SU-DHL-6 (cell line): ENCODE measurements around the gene ATRX.
"Not testable (repeated sequence)": the region's sequence is repeated elsewhere in the genome, so short reads cannot be mapped to it uniquely, and the experiment has no call there.

Experiments
- H2AFZ ChIP-seq: fragments of 200-600 bp; sonication (generic); 2 replicates; pipeline ENCODE4 v1.6.1; 2014; ENCODE audit warnings: low read depth, mild to moderate bottlenecking, moderate library complexity, mixed read lengths, antibody characterized with exemption, low read length; ENCODE audit not compliant: severe bottlenecking
- H3F3A ChIP-seq: fragments of 200-600 bp; shearing (Covaris generic); 2 replicates; pipeline ENCODE4 v1.6.0; 2016; ENCODE audit warnings: antibody characterized with exemption, mild to moderate bottlenecking; ENCODE audit not compliant: insufficient read depth
- H3K27ac ChIP-seq: fragments of 200-600 bp; sonication (generic); 2 replicates; pipeline ENCODE4 v1.5.1; 2016; ENCODE audit warnings: low read depth, mild to moderate bottlenecking, low read length, moderate library complexity, mixed read lengths
- H3K27me3 ChIP-seq: fragments of 200-600 bp; sonication (generic), shearing (Covaris generic); 2 replicates; pipeline ENCODE4 v1.6.0; 2014; ENCODE audit warnings: mild to moderate bottlenecking, low read length
- H3K36me3 ChIP-seq: fragments of 200-600 bp; sonication (generic); 2 replicates; pipeline ENCODE4 v1.6.1; 2014; ENCODE audit warnings: mild to moderate bottlenecking, low read length, mixed read lengths
- H3K4me2 ChIP-seq: fragments of 300-600, 200-600 bp; shearing (Covaris generic), sonication (generic); 2 replicates; pipeline ENCODE4 v1.6.0; 2014; ENCODE audit warnings: low read length, low read depth, mild to moderate bottlenecking; ENCODE audit not compliant: poor library complexity, severe bottlenecking
- H3K4me3 ChIP-seq: fragments of 200-600 bp; sonication (generic); 2 replicates; pipeline ENCODE4 v1.5.1; 2014; ENCODE audit warnings: antibody characterized with exemption, low read length, mild to moderate bottlenecking, mixed read lengths; ENCODE audit not compliant: insufficient read depth, poor library complexity, severe bottlenecking
- H3K79me2 ChIP-seq: fragments of 200-600 bp; sonication (generic); 2 replicates; pipeline ENCODE4 v1.6.1; 2014; ENCODE audit warnings: mild to moderate bottlenecking, low read length, moderate library complexity; ENCODE audit not compliant: insufficient read depth
- H3K9ac ChIP-seq: fragments of 200-600 bp; sonication (generic); 2 replicates; pipeline ENCODE4 v1.7.0; 2014; ENCODE audit warnings: mild to moderate bottlenecking, low read length
- H3K9me2 ChIP-seq: fragments of 200-600 bp; sonication (generic); replicated peaks from 2 replicates; pipeline ENCODE4 v1.6.1; 2014; ENCODE audit warnings: low read length; ENCODE audit not compliant: insufficient read depth
- H3K9me3 ChIP-seq: fragments of 200-600 bp; sonication (generic); 2 replicates; pipeline ENCODE4 v1.6.1; 2014; ENCODE audit warnings: low read length, mixed read lengths; ENCODE audit not compliant: insufficient read depth
- H4K20me1 ChIP-seq: fragments of 200-600 bp; sonication (generic); 2 replicates; pipeline ENCODE4 v1.6.1; 2014; ENCODE audit warnings: low read depth, mild to moderate bottlenecking, antibody characterized with exemption, low read length, moderate library complexity, mixed read lengths
- CTCF ChIP-seq: fragments of 200-600 bp; sonication (generic); IDR thresholded peaks from one replicate; pipeline ENCODE4 v1.5.1; 2017; ENCODE audit warnings: antibody characterized with exemption, mild to moderate bottlenecking, low read length, moderate library complexity; ENCODE audit not compliant: insufficient read depth, poor library complexity, severe bottlenecking
- EZH2phosphoT487 ChIP-seq: fragments of 200-600 bp; sonication (generic), shearing (Covaris generic); conservative IDR thresholded peaks from 2 replicates; pipeline ENCODE4 v1.6.1; 2018; ENCODE audit warnings: mild to moderate bottlenecking, antibody characterized with exemption, low read length, moderate library complexity, mixed read lengths

The ATRX gene

GRCh38 chrX:77556276-77556675 lies 229.7 kb downstream of the ATRX start:
- no peaks in the 10 kb centered on the region for H3K9me3 ChIP-seq
- no peak overlapping the region for H3K4me3 ChIP-seq
- TF ChIP-seq CTCF (no peak), EZH2phosphoT487 (no peak)
- no peaks in the 10 kb centered on the region for H3K79me2 ChIP-seq
- H3K9me2 ChIP-seq = no peaks in the 10 kb centered on the region
- no peak overlapping the region for H3K27ac ChIP-seq
- H2AFZ ChIP-seq = no peak overlapping the region
- no peaks in the 10 kb centered on the region; the same call in 1 of the 2 replicates for H3F3A ChIP-seq
- H3K4me2 ChIP-seq = no peak overlapping the region
- H3K36me3 ChIP-seq = no peaks in the 10 kb centered on the region
- H4K20me1 ChIP-seq = no peaks in the 10 kb centered on the region
- H3K27me3 ChIP-seq = no peaks in the 10 kb centered on the region
- H3K9ac ChIP-seq = no peak overlapping the region

- no peaks in the 10 kb centered on the region for H3K9me2 ChIP-seq
- no peaks in the 10 kb centered on the region for H3K27me3 ChIP-seq
- no peak overlapping the region for H3K4me2 ChIP-seq
- H4K20me1 ChIP-seq = no peaks in the 10 kb centered on the region
- no peak overlapping the region for H3K4me3 ChIP-seq
- no peak overlapping the region for H2AFZ ChIP-seq
- no peak overlapping the region for H3K9ac ChIP-seq
- no peaks in the 10 kb centered on the region for H3K36me3 ChIP-seq
- no peak overlapping the region for H3K27ac ChIP-seq
- no peaks in the 10 kb centered on the region for H3K9me3 ChIP-seq
- TF ChIP-seq EZH2phosphoT487 = no peak
- TF ChIP-seq CTCF = no peak
- H3F3A ChIP-seq = no peaks in the 10 kb centered on the region
- no peaks in the 10 kb centered on the region for H3K79me2 ChIP-seq
Observed at GRCh38 chrX:77548751-77549150, 237.3 kb downstream of the ATRX start.

- not testable (repeated sequence) for H3K27me3 ChIP-seq, H3K9ac ChIP-seq, H3K36me3 ChIP-seq, H3K4me3 ChIP-seq, H3K27ac ChIP-seq, H4K20me1 ChIP-seq, H3K79me2 ChIP-seq, H3K4me2 ChIP-seq, H2AFZ ChIP-seq, H3K9me2 ChIP-seq, H3F3A ChIP-seq, H3K9me3 ChIP-seq
Observed at GRCh38 chrX:77539778-77540177, 246.2 kb downstream of the ATRX start.

GRCh38 chrX:77531261-77531660 lies 254.8 kb downstream of the ATRX start:
- H3F3A ChIP-seq, H3K9ac ChIP-seq, H3K36me3 ChIP-seq, H3K4me3 ChIP-seq, H3K79me2 ChIP-seq, H3K9me2 ChIP-seq, H4K20me1 ChIP-seq, H2AFZ ChIP-seq, H3K4me2 ChIP-seq, H3K9me3 ChIP-seq, H3K27ac ChIP-seq, H3K27me3 ChIP-seq: not testable (repeated sequence)
